GM12873 (cell line): ENCODE data around the gene B3GNT3.

Experiments
- TF ChIP-seq, protein P1 (sequence below): IDR thresholded peaks from 2 replicates; pipeline ENCODE4 v1.5.1; 2012; ENCODE audit warnings: low read depth, mild to moderate bottlenecking, moderate library complexity, low read length, control low read depth; ENCODE audit not compliant: insufficient read depth; ENCODE audit errors: missing control alignments

The B3GNT3 gene

DNA sequence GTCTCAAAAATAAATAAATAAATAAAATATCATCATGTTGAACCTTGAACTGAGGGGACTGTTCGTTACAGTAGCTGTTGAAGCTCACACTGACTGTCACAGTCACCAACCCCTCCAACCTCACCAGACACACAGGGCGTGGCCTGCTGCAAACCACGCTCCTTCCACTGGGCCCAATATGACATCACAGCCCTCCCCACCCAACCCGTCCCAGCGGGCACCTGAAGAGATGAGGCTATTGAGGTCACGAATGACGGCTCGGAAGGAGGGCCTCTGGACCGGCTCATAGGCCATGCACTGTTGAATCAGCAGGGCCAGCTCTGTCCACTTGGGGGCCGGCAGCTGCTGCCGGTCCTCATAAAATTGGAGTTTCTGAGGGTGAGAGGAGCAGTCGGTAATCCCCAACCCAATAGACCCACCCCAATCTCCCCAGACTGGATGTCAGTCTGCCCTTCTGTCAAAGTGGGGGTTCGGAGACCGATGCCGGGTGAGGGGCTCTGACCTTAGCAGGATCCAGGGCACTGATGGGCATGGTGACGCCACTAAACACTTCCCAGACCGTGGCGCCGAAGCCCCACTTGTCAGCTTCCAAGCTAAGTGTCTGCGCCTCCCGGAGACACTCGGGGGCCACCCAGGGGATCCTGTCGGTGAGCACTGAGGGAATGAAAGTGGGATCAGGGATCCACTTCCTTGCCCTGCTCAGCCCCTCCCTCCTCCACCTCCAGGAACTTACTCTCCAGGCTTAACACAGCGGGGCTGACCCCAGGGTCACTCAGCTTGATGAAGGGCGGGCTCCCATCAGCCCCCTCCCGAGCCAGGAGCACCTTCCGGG is 39.6 kb downstream of the B3GNT3 start:
- TF ChIP-seq, protein P1, sequence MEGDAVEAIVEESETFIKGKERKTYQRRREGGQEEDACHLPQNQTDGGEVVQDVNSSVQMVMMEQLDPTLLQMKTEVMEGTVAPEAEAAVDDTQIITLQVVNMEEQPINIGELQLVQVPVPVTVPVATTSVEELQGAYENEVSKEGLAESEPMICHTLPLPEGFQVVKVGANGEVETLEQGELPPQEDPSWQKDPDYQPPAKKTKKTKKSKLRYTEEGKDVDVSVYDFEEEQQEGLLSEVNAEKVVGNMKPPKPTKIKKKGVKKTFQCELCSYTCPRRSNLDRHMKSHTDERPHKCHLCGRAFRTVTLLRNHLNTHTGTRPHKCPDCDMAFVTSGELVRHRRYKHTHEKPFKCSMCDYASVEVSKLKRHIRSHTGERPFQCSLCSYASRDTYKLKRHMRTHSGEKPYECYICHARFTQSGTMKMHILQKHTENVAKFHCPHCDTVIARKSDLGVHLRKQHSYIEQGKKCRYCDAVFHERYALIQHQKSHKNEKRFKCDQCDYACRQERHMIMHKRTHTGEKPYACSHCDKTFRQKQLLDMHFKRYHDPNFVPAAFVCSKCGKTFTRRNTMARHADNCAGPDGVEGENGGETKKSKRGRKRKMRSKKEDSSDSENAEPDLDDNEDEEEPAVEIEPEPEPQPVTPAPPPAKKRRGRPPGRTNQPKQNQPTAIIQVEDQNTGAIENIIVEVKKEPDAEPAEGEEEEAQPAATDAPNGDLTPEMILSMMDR: no peak

DNA sequence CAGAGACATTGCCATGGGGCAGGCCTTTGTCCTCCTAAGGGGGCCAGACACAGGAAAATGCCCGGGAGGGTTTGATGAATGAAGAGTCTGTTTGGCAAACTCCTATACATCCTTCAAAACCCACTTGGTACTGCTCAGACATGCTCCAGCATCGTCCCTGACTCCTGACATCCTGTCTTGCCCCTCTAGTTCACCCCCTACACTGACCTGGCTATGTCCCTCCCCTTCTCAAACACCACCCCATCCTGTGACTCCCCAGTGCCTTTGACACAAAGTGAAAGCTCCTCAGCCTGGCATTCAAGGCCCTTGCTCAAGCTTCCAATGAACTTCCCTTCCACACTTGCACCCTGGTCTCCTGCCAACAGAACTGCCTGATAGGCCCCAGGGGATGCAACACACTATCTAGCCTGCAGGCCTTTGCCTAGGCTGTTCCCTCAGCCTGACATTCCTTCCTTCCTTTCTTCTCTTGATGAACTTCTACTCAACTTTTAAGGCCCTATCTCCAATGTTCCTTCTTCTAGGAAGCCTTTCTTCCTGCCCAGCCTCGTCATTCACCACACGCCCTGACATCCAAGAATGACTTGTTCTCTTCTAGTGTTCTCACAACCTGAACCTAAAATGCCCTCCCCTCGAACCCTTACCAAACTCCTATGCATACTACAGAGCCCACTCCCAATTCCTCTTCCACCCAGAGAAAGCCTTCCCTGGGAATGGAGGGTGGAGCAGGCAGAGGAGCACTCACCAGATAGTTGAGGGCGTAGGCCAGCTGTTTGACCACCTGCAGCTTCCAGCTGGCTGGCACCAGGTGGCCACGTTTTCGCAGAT is 40.5 kb downstream of the B3GNT3 start:
- TF ChIP-seq, protein P1: no peak

- TF ChIP-seq, protein P1: no peak
Observed at GRCh38 chr19:17836530-17836929, 41.6 kb downstream of the B3GNT3 start.

- TF ChIP-seq, protein P1: no peak
Observed at GRCh38 chr19:17837972-17838371, 43.0 kb downstream of the B3GNT3 start.

- TF ChIP-seq, protein P1: no peak
Observed at GRCh38 chr19:17840019-17840418, 45.1 kb downstream of the B3GNT3 start.

DNA sequence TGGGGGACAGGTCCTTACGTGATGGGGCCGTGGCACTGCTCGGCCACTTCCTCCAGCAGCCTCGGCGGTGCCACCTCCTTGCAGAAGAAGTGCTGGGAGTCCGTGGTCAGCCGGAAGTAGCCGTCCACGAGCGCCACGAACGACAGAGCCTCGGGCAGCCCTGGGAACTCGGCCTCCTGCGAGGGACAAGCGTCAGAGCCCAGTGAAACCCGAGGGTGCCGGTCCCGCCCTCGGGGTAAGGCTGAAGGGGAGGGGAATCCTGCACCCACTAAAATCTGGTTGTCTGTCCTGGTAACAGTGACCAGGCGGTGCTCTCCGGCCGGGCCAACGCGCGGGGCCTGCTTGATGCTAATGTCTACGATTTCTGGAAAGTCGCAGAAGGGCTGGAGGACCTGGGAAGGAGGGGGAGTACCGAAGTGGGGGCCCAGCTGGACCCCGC is 46.5 kb downstream of the B3GNT3 start:
- TF ChIP-seq, protein P1: no peak
